ENCODE measurements around the gene GOLGA8B. TPM values are rescaled to one million over a fixed set of nuclear protein-coding genes. Genes with fewer than 3 reads are reported as not detected.
"Not testable (repeated sequence)": the region's sequence is repeated elsewhere in the genome, so short reads cannot be mapped to it uniquely, and the experiment has no call there.

Gene GOLGA8B
- total and polyA plus RNA-seq, 12 donors, result 4.0 to 80.6 (median 21.4) TPM

DNA sequence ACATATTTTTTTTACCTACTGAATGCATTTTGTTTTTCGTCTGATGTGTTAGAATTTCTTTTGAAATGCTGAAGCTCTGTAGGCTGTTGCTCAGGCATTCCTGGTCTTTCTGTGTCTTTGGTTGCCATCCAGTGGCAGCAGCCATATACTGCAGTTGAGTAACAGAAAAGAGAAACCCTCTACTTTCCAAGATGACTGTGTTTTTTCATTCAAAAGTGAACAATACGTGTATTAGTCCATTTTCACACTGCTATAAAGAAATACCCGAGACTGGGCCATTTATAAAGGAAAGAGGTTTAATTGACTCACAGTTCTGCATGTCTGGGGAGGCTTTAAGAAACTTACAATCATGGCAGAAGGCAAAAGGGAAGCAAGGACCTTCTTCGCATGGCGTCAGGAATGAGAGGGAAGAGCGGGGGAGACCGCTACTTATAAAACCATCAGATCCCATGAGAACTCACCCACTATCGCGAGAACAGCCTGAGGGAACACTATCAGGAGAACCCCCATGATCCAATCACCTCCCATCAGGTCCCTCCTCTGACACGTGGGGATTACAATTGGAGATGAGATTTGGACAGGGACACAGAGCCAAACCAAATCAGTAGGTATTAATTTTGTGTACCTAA, 4.7 kb upstream of the GOLGA8B start:
- 10 to 18% methylated on average over 10 of the region's 10 CpGs for WGBS, 2 donors
- no peak overlapping the region for H3K27ac ChIP-seq
- peak overlapping the region in 7 of 10 donors; percentile 4 to 39 (median 27) for H3K4me3 ChIP-seq
- H3K9me3 ChIP-seq, result no peaks in the 10 kb centered on the region
- peak in 1 of 2 donors; percentile 47 for DNase-seq
- H3K36me3 ChIP-seq, result no peaks in the 10 kb centered on the region
- H3K4me1 ChIP-seq, result peaks cover 0 to 16% (median 8%) of the 10 kb centered on the region in 9 donors
- H3K27me3 ChIP-seq, result peaks cover 0 to 19% (median 8%) of the 10 kb centered on the region in 7 donors
- TF ChIP-seq CTCF (IDR thresholded peaks at IDR 0.05), result peak; percentile 41 to 86 (median 73)
- ATAC-seq, result peak in 7 of 8 donors; percentile 56 to 79 (median 68)
- intact Hi-C loops (cut with DNase I), result loop anchor here in 6 of 10 donors (5.0 to 10.0 kb wide), 7 partner anchors 63 to 526 kb away; partner anchors contain the start of genes LPCAT4 (in 1 of the 6), NOP10 (in 1 of the 6) and NUTM1 (in 1 of the 6)

- peaks cover 0 to 34% (median 10%) of the 10 kb centered on the region in 7 donors for H3K27me3 ChIP-seq
- not testable (repeated sequence) for H3K4me3 ChIP-seq, DNase-seq, H3K27ac ChIP-seq, ATAC-seq, H3K36me3 ChIP-seq, H3K9me3 ChIP-seq
- intact Hi-C loops (cut with DNase I), result loop anchor here in 6 of 10 donors (5.0 to 10.0 kb wide), 7 partner anchors 61 to 524 kb away; partner anchors contain the start of genes LPCAT4 (in 1 of the 6), NOP10 (in 1 of the 6) and NUTM1 (in 1 of the 6)
- 85 to 88% methylated on average over 4 of the region's 4 CpGs for WGBS, 2 donors
- H3K4me1 ChIP-seq, result peaks cover 0 to 34% (median 15%) of the 10 kb centered on the region in 9 donors
These were observed 2.5 kb upstream of the GOLGA8B start for GRCh38 chr15:34585966-34586365.

GRCh38 chr15:34584996-34585395, 1.5 kb upstream of the GOLGA8B start:
- ATAC-seq, result no peak
- no peak for DNase-seq
- Histone ChIP-seq H3K9me3 (no peaks in the 10 kb centered on the region), H3K27ac (no peak overlapping the region), H3K36me3 (no peaks in the 10 kb centered on the region), H3K27me3 (peaks cover 0 to 34% (median 10%) of the 10 kb centered on the region in 7 donors), H3K4me1 (peaks cover 0 to 43% (median 18%) of the 10 kb centered on the region in 9 donors), H3K4me3 (no peak overlapping the region)
- TF ChIP-seq CTCF (IDR thresholded peaks at IDR 0.05), result no peak
- intact Hi-C loops (cut with DNase I), result loop anchor here in 6 of 10 donors (5.0 to 10.0 kb wide), 7 partner anchors 60 to 523 kb away; partner anchors contain the start of genes LPCAT4 (in 1 of the 6), NOP10 (in 1 of the 6) and NUTM1 (in 1 of the 6)
- 70 to 71% methylated on average over 7 of the region's 7 CpGs for WGBS, 2 donors

DNA sequence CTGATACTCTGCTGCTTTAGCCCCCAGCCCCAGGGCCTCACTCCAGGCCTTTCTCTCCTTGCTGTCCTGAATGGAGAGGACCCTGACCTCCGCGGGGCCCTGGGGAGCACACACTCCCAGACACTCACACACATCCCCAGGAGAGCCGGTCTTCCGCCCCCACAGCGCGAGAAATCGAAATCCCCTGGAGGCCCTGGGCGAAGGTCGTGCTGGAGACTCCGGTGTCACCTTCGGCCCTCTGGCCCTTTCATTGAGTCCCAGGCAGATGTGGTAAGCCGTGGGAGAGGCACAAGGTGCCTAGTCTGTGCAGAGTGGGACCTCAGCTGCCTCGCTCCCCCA, 848 bp upstream of the GOLGA8B start:
- ATAC-seq (no peak), DNase-seq (no peak)
- Histone ChIP-seq H3K36me3 (no peaks in the 10 kb centered on the region), H3K4me1 (peaks cover 0 to 50% (median 18%) of the 10 kb centered on the region in 9 donors), H3K27ac (peak overlapping the region in 1 of 10 donors; percentile 68), H3K4me3 (peak overlapping the region in 9 of 10 donors; percentile 44 to 90 (median 78)), H3K9me3 (no peaks in the 10 kb centered on the region), H3K27me3 (peaks cover 0 to 34% (median 10%) of the 10 kb centered on the region in 7 donors)
- WGBS, 2 donors, result 42 to 48% methylated on average over 13 of the region's 13 CpGs
- intact Hi-C loops (cut with DNase I), result loop anchor here in 6 of 10 donors (10.0 kb wide), 6 partner anchors 59 to 519 kb away; partner anchors contain the start of genes LPCAT4 (in 1 of the 6), NOP10 (in 1 of the 6) and NUTM1 (in 1 of the 6)
- no peak for TF ChIP-seq CTCF (IDR thresholded peaks at IDR 0.05)

Measured in heart right ventricle (tissue), 16 donors.